ENCODE measurements around the gene RALGAPA1.

GRCh38 chr14:35847636-35848035, 38.5 kb upstream of the RALGAPA1 start:
- TF ChIP-seq CTCF (IDR thresholded peaks at IDR 0.05) = no peak
- no peak for TF ChIP-seq EZH2 (IDR thresholded peaks at IDR 0.05; ENCODE audit: borderline replicate concordance, insufficient read depth, low read depth, low read length, poor library complexity, severe bottlenecking)
